ENCODE data around the gene SEZ6L.

SEZ6L gene

DNA sequence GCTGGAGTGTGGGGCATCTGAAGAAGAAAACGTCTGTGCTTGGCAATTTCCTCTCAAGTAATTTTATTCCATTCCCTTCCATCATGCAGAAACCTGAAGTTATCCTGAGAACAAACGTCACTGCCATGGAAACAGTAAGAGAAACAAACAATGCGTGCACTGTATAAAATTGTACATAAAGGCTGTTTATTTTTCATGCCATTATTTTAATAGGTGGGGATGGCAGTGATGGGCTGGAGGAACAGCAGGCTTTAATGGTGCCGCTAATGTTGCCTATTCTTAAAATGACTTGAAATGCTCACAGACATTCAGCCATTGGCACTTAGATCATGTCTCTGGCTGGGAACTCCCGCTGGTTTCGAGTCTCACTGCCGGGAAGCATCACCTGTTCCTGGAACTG, 7.5 kb upstream of the SEZ6L start:
- no peak overlapping the region for H3K4me3 ChIP-seq (ENCODE audit: low read length)
- no peak overlapping the region for H3K9ac ChIP-seq (ENCODE audit: low read length)
- H3K4me1 ChIP-seq (ENCODE audit: control insufficient read depth, insufficient read depth, low read length) = no peaks in the 10 kb centered on the region
- H3K27ac ChIP-seq (ENCODE audit: low read depth, low read length) = no peak overlapping the region
- peaks cover 3% of the 10 kb centered on the region for H3K27me3 ChIP-seq (ENCODE audit: control insufficient read depth, insufficient read depth, low read length)
- no peaks in the 10 kb centered on the region for H3K36me3 ChIP-seq (ENCODE audit: control insufficient read depth, insufficient read depth, low read length)

DNA sequence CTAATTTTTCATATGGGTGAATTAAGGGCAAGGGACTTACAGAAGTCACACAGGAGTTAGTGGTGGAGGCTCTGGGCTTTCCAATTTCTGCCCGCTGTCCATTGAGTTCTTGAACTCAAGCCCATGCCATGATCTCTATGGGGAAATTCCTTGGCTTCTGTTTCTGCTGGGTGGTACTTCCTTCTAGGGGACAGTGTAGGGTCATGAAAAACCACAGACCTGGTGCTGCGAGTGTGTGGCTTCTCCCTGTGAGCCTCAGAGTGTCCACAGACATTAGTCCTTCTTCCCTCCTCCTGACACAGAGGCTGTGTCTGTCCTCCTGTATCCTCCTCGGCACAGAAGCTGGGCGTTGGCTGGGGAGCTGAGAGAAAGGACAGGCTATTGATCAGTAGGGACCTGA, 6.3 kb upstream of the SEZ6L start:
- peaks cover 4% of the 10 kb centered on the region for H3K27me3 ChIP-seq (ENCODE audit: control insufficient read depth, insufficient read depth, low read length)
- H3K27ac ChIP-seq (ENCODE audit: low read depth, low read length) = no peak overlapping the region
- no peak overlapping the region for H3K9ac ChIP-seq (ENCODE audit: low read length)

DNA sequence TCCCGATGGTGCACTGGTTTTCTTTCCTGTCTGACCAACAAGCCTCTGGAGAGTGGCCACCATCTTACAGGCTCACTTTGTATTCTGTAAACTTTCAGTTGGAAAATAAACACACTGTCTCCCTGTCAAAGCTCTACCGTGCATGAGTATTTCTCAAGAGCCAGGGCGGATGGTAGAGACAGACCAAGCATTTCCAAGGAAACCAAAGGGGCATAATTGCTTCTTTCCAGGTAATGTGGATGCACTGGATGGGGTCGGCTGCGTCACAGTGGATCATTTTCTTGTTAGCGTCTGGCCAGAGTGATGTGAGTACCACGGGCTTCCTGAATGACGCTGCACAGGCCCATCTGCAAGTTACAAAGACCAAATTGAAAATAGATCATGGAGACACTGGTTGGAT, 5.1 kb upstream of the SEZ6L start:
- H3K27me3 ChIP-seq (ENCODE audit: control insufficient read depth, insufficient read depth, low read length) = peaks cover 12% of the 10 kb centered on the region
- H3K36me3 ChIP-seq (ENCODE audit: control insufficient read depth, insufficient read depth, low read length) = no peaks in the 10 kb centered on the region
- H3K9ac ChIP-seq (ENCODE audit: low read length) = no peak overlapping the region
- H3K4me3 ChIP-seq (ENCODE audit: low read length) = no peak overlapping the region
- no peak overlapping the region for H3K27ac ChIP-seq (ENCODE audit: low read depth, low read length)
- H3K4me1 ChIP-seq (ENCODE audit: control insufficient read depth, insufficient read depth, low read length) = no peaks in the 10 kb centered on the region

More for the DNA sequence above, 6.3 kb upstream of the SEZ6L start:
- no peaks in the 10 kb centered on the region for H3K36me3 ChIP-seq (ENCODE audit: control insufficient read depth, insufficient read depth, low read length)
- no peak overlapping the region for H3K4me3 ChIP-seq (ENCODE audit: low read length)
- no peaks in the 10 kb centered on the region for H3K4me1 ChIP-seq (ENCODE audit: control insufficient read depth, insufficient read depth, low read length)

DNA sequence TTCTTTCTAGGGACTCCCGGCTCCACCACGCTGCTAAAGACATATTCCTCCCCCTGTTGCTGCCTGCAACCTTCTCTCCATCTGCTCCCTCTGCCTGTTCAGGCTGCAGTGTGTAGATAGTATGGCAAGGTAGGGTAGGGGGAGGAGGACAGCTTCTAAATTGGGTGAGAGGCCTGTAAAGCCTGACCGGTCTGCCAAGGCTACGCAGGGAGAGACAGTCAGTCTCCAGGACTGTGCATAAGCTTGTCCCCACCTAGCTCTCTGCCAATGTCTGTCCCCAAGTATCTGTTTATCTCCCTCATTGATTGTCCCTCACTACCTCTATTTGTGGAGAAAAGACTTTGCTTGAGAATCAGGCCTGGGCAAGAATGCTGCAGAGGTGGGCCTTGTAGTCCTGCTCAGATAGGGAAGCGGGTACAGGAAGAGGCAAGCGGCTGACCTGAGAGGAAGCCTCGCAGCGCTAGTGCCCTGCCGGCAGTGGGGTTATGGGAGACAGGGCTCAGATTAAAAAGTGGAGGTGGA, 871 bp upstream of the SEZ6L start:
- Histone ChIP-seq H3K36me3 (ENCODE audit: control insufficient read depth, insufficient read depth, low read length) (no peaks in the 10 kb centered on the region), H3K27ac (ENCODE audit: low read depth, low read length) (no peak overlapping the region), H3K4me1 (ENCODE audit: control insufficient read depth, insufficient read depth, low read length) (no peaks in the 10 kb centered on the region), H3K9ac (ENCODE audit: low read length) (no peak overlapping the region), H3K4me3 (ENCODE audit: low read length) (no peak overlapping the region), H3K27me3 (ENCODE audit: control insufficient read depth, insufficient read depth, low read length) (peaks cover 25% of the 10 kb centered on the region)

DNA sequence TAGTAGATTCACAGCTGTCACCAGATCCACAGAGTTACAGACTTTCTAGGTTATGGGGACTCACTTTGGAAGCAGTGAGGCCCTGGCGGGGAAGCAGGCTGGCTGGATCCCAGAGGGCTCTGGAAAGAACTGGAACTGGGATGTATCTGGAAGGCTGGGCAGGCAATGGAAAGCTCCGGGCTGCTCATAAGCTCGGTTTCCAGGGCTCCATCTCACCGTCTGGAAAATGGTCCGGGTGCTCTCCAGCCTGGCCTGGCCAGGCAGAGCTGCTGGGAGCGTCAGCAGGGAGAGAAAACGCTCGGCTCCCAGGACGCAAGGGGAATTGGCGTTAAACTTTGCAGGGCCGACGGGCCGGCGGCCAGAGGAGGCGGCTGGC, 335 bp upstream of the SEZ6L start:
- Histone ChIP-seq H3K4me1 (ENCODE audit: control insufficient read depth, insufficient read depth, low read length) (no peaks in the 10 kb centered on the region), H3K9ac (ENCODE audit: low read length) (no peak overlapping the region), H3K4me3 (ENCODE audit: low read length) (no peak overlapping the region), H3K36me3 (ENCODE audit: control insufficient read depth, insufficient read depth, low read length) (no peaks in the 10 kb centered on the region), H3K27me3 (ENCODE audit: control insufficient read depth, insufficient read depth, low read length) (peaks cover 25% of the 10 kb centered on the region), H3K27ac (ENCODE audit: low read depth, low read length) (no peak overlapping the region)

DNA sequence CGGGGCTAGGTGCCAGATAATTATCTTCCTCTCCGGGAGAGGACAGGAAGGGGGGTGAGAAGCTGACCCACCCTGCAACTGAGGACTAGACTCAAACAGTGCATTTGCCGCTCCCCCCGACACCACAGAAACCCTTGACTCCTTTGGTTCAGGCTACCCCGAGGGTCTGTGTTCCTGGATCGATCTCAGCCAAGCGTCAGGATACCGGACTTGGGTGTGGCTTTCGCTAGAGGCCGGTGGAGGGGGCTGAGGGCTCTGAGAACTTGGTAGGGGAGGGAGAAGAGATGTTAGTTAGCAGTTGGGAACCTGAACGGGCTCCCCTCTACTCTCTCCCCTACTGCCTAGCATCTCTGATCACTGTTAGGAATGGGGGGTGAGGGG, 840 bp downstream of the SEZ6L start:
- Histone ChIP-seq H3K4me1 (ENCODE audit: control insufficient read depth, insufficient read depth, low read length) (no peaks in the 10 kb centered on the region), H3K27ac (ENCODE audit: low read depth, low read length) (no peak overlapping the region), H3K4me3 (ENCODE audit: low read length) (no peak overlapping the region), H3K27me3 (ENCODE audit: control insufficient read depth, insufficient read depth, low read length) (peaks cover 25% of the 10 kb centered on the region), H3K9ac (ENCODE audit: low read length) (no peak overlapping the region), H3K36me3 (ENCODE audit: control insufficient read depth, insufficient read depth, low read length) (no peaks in the 10 kb centered on the region)

DNA sequence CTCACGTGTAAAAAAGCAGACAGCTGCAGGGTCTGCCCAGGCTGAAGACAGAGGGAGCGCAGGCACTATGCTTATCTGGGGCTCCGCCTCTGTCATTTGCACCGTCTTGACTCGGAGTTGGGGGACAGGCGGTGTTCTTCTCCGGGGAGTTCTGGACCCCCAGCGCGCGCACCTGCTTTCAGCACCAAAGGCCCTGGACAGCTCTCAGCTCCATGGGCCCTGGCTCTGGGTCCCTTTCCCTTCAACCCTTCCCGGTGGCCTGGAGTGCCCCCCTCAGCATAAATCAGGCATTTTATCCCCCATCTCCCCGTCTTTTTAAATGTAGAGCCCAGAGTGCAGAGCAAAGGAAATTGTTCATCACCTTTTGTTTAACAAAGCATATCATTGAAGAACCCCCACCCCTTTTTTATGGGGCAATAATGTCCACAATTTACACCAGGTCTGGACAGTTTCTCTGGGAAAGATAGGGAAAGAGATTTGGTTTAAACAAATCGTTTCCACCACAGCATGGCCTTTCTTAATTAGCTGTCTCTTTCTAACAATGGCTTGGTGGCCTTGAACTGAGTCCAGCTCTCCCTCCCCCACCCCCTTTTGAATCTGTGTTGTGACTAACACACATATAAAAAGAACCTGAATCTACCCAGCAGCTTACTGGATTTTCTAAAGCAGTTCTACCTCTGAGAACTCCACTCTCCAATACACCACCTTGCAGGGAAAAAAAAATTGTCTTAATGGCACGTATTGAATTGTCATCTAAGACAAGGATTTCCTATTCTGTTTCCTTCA, 1.7 kb downstream of the SEZ6L start:
- H3K4me1 ChIP-seq (ENCODE audit: control insufficient read depth, insufficient read depth, low read length) = no peaks in the 10 kb centered on the region
- no peaks in the 10 kb centered on the region for H3K36me3 ChIP-seq (ENCODE audit: control insufficient read depth, insufficient read depth, low read length)
- H3K27me3 ChIP-seq (ENCODE audit: control insufficient read depth, insufficient read depth, low read length) = peaks cover 22% of the 10 kb centered on the region
- H3K27ac ChIP-seq (ENCODE audit: low read depth, low read length) = no peak overlapping the region
- H3K4me3 ChIP-seq (ENCODE audit: low read length) = no peak overlapping the region
- H3K9ac ChIP-seq (ENCODE audit: low read length) = no peak overlapping the region

DNA sequence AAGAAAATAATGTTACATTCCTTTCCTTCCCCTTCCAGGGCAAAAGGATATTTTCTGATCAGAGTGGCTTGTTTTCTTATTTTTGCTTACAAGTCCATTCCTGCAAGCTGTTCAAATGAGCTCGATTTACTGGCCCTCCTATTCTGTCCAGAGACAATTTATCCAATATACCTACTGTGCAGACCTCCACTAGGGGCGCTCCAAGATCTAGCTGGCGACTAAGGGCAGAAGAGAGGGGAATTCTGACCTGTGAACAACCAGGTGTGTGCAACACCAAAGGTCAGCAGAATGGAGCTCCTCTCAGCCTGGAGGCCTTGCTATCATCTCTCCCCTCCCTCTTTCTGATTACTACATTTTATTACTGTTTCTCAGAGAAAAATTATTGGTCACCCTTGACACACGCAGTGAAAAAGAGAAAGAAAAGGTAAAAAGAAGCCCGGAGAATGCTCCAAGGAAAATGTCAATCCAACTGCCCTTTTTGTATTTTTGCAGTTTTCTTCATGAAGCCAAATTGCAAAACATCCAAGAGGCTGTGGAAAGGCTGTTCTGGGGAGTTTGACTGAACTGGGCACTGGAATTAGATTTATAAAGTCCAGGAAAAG, 3.2 kb downstream of the SEZ6L start:
- H3K4me1 ChIP-seq (ENCODE audit: control insufficient read depth, insufficient read depth, low read length) = no peaks in the 10 kb centered on the region
- peaks cover 22% of the 10 kb centered on the region for H3K27me3 ChIP-seq (ENCODE audit: control insufficient read depth, insufficient read depth, low read length)
- no peaks in the 10 kb centered on the region for H3K36me3 ChIP-seq (ENCODE audit: control insufficient read depth, insufficient read depth, low read length)
- H3K9ac ChIP-seq (ENCODE audit: low read length) = no peak overlapping the region
- no peak overlapping the region for H3K4me3 ChIP-seq (ENCODE audit: low read length)
- no peak overlapping the region for H3K27ac ChIP-seq (ENCODE audit: low read depth, low read length)

DNA sequence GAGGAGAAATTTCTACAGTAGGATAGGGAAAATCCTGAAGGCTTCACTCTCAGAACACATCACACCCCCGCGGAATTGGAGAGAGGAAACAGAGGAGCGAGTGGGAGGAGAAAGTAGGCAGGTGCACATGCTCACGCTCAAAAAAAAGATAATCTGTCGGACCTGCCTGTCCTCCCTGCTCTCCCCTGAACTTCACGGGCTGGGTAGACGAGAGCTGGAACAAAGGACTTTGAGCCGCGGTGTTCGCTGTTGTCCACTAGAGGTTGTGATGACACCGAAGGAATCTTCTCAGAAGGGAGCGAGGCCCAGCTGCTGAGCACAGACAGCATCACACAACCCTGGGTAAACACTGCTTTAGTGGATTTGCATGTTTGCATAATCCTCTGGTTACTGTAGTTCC, 5.0 kb downstream of the SEZ6L start:
- Histone ChIP-seq H3K4me3 (ENCODE audit: low read length) (no peak overlapping the region), H3K27me3 (ENCODE audit: control insufficient read depth, insufficient read depth, low read length) (peaks cover 13% of the 10 kb centered on the region), H3K27ac (ENCODE audit: low read depth, low read length) (no peak overlapping the region), H3K4me1 (ENCODE audit: control insufficient read depth, insufficient read depth, low read length) (no peaks in the 10 kb centered on the region), H3K36me3 (ENCODE audit: control insufficient read depth, insufficient read depth, low read length) (no peaks in the 10 kb centered on the region), H3K9ac (ENCODE audit: low read length) (no peak overlapping the region)

DNA sequence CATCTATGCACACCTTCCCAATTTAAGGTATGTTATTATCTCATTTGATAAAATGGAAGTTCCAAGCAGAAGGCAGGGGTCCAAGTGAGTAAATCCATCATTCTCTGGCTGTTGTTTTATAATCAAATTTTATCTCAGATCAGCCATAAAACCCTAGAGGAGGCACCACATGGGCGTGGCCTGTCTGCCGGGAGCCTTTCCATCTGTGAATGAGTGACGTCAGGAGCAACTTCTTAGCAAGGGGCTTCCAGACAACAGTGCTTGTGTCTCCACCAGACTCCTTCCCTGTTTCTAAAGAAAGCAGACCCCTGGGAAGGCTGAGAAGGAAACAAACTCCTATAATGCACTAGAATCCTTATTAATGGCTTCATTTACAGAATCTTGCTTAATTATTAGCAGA, 13.5 kb downstream of the SEZ6L start:
- no peaks in the 10 kb centered on the region for H3K27me3 ChIP-seq (ENCODE audit: control insufficient read depth, insufficient read depth, low read length)
- H3K4me3 ChIP-seq (ENCODE audit: low read length) = no peak overlapping the region
- no peaks in the 10 kb centered on the region for H3K4me1 ChIP-seq (ENCODE audit: control insufficient read depth, insufficient read depth, low read length)
- H3K9ac ChIP-seq (ENCODE audit: low read length) = no peak overlapping the region
- H3K27ac ChIP-seq (ENCODE audit: low read depth, low read length) = no peak overlapping the region
- no peaks in the 10 kb centered on the region for H3K36me3 ChIP-seq (ENCODE audit: control insufficient read depth, insufficient read depth, low read length)

DNA sequence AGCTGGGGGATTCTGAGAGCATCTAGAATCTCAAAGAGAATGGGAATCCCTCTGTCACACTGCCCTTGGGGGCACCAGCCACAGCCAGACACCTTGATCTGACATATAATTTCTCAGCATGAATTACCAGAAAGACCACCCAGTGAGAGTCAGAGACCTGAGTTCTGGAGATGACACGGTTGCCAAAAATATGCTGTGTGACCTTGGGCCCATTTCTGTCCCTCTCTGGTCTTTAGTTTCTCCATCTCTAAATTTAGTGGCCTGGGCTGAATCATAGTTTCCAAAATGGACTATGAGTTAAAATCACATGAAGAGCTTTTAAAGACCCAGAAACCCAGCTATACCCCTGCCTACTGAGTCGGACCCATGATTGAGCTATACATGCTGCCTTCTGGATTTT, 15.9 kb downstream of the SEZ6L start:
- H3K27ac ChIP-seq (ENCODE audit: low read depth, low read length) = no peak overlapping the region
- no peak overlapping the region for H3K4me3 ChIP-seq (ENCODE audit: low read length)
- H3K9ac ChIP-seq (ENCODE audit: low read length) = no peak overlapping the region
- no peaks in the 10 kb centered on the region for H3K27me3 ChIP-seq (ENCODE audit: control insufficient read depth, insufficient read depth, low read length)
- H3K4me1 ChIP-seq (ENCODE audit: control insufficient read depth, insufficient read depth, low read length) = no peaks in the 10 kb centered on the region
- H3K36me3 ChIP-seq (ENCODE audit: control insufficient read depth, insufficient read depth, low read length) = no peaks in the 10 kb centered on the region

DNA sequence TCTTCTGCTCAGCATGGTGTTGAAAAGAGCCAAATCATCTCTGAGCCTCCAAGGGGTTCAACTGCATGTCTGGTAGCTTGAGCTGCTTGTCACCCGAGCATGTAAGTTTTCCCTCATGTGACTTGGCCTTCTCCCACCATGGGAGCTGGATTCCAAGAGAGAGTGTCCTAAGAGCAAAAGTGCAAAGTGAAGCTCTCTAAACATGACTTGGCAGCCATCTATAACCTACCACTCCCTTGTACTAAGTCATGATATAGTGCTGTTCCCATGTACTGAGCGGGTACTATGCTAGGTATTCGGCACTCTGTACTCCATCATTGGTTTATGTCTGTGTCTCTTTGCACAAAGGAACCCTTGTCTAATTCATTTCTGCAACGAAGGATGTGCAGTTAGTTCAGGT, 19.1 kb downstream of the SEZ6L start:
- Histone ChIP-seq H3K9ac (ENCODE audit: low read length) (no peak overlapping the region), H3K27ac (ENCODE audit: low read depth, low read length) (no peak overlapping the region), H3K36me3 (ENCODE audit: control insufficient read depth, insufficient read depth, low read length) (no peaks in the 10 kb centered on the region), H3K27me3 (ENCODE audit: control insufficient read depth, insufficient read depth, low read length) (no peaks in the 10 kb centered on the region), H3K4me1 (ENCODE audit: control insufficient read depth, insufficient read depth, low read length) (no peaks in the 10 kb centered on the region), H3K4me3 (ENCODE audit: low read length) (no peak overlapping the region)

DNA sequence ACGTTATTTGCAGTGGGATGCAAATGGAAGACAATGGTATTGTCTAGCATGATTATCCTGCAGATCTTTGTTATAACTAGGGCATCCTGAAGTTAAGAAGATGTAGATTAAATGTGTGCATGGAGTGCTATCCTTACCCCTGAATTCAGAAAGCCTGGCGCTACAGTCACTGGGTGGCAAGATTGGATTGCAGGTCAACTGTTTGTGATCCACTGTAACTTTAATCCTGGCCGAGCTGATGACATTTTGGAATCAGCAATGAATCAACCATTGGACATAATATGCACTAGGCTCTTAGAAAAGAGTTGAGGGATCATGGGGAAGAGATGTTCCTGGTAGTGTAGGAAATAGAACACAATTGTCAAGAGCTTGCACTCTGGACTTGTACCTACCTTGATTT, 25.1 kb downstream of the SEZ6L start:
- Histone ChIP-seq H3K4me1 (ENCODE audit: control insufficient read depth, insufficient read depth, low read length) (no peaks in the 10 kb centered on the region), H3K27ac (ENCODE audit: low read depth, low read length) (no peak overlapping the region), H3K36me3 (ENCODE audit: control insufficient read depth, insufficient read depth, low read length) (no peaks in the 10 kb centered on the region), H3K4me3 (ENCODE audit: low read length) (no peak overlapping the region), H3K9ac (ENCODE audit: low read length) (no peak overlapping the region), H3K27me3 (ENCODE audit: control insufficient read depth, insufficient read depth, low read length) (no peaks in the 10 kb centered on the region)

Data from rectal smooth muscle tissue (tissue), 1 donor.